DOHH2 (cell line): ENCODE measurements around the gene AHRR.

Source experiments
- H3F3A ChIP-seq: fragments of 200-600 bp; sonication (generic), shearing (Covaris generic); 2 replicates; pipeline ENCODE4 v1.6.0; 2016; ENCODE audit warnings: antibody characterized with exemption, mild to moderate bottlenecking; ENCODE audit not compliant: control insufficient read depth, insufficient read depth
- H3K27ac ChIP-seq: fragments of 200-600 bp; sonication (generic); 2 replicates; pipeline ENCODE4 v1.5.1; 2014; ENCODE audit warnings: low read depth, mild to moderate bottlenecking, low read length, moderate library complexity
- H3K27me3 ChIP-seq: fragments of 200-600 bp; sonication (generic); 2 replicates; pipeline ENCODE4 v1.6.1; 2014; ENCODE audit warnings: mild to moderate bottlenecking, low read length, mixed read lengths; ENCODE audit not compliant: control insufficient read depth
- H3K36me3 ChIP-seq: fragments of 200-600 bp; sonication (generic); 2 replicates; pipeline ENCODE4 v1.6.1; 2014; ENCODE audit warnings: mild to moderate bottlenecking, low read length, moderate library complexity, mixed read lengths; ENCODE audit not compliant: control insufficient read depth
- H3K4me1 ChIP-seq: fragments of 200-600 bp; sonication (generic); 2 replicates; pipeline ENCODE4 v1.6.1; 2014; ENCODE audit warnings: mild to moderate bottlenecking, low read length, mixed read lengths; ENCODE audit not compliant: control insufficient read depth
- H3K4me2 ChIP-seq: fragments of 200-600 bp; sonication (generic); 2 replicates; pipeline ENCODE4 v1.6.0; 2014; ENCODE audit warnings: mild to moderate bottlenecking, low read length, moderate library complexity
- H3K4me3 ChIP-seq: fragments of 200-600 bp; sonication (generic); 2 replicates; pipeline ENCODE4 v1.5.1; 2014; ENCODE audit warnings: mild to moderate bottlenecking, low read length, mixed read lengths
- H3K79me2 ChIP-seq: fragments of 200-600 bp; sonication (generic); 2 replicates; pipeline ENCODE4 v1.6.1; 2014; ENCODE audit warnings: mild to moderate bottlenecking, low read length, mixed read lengths; ENCODE audit not compliant: control insufficient read depth
- H3K9me2 ChIP-seq: fragments of 200-600 bp; sonication (generic); replicated peaks from 2 replicates; pipeline ENCODE4 v1.6.1; 2014; ENCODE audit warnings: mild to moderate bottlenecking, low read length, mixed read lengths; ENCODE audit not compliant: control insufficient read depth
- H3K9me3 ChIP-seq: fragments of 200-600 bp; sonication (generic); 2 replicates; pipeline ENCODE4 v1.6.1; 2014; ENCODE audit warnings: antibody characterized with exemption, low read length, mixed read lengths; ENCODE audit not compliant: control insufficient read depth, insufficient read depth
- H4K20me1 ChIP-seq: fragments of 200-600 bp; sonication (generic); 2 replicates; pipeline ENCODE4 v1.6.0; 2014; ENCODE audit warnings: low read depth, mild to moderate bottlenecking, antibody characterized with exemption, low read length, moderate library complexity; ENCODE audit not compliant: control insufficient read depth, insufficient read depth
- CTCF ChIP-seq: fragments of 200-600 bp; sonication (generic); IDR thresholded peaks from one replicate; pipeline ENCODE4 v1.5.1; 2014; ENCODE audit warnings: antibody characterized with exemption, mild to moderate bottlenecking, low read depth, low read length; ENCODE audit not compliant: poor library complexity, severe bottlenecking
- EZH2phosphoT487 ChIP-seq: fragments of 200-600 bp; sonication (generic); IDR thresholded peaks from 2 replicates; pipeline ENCODE4 v1.6.1; 2017; ENCODE audit warnings: borderline replicate concordance, mild to moderate bottlenecking, antibody characterized with exemption, low read length, moderate library complexity, mixed read lengths

Gene AHRR

GRCh38 chr5:432201-432927 is 110.8 kb downstream of the AHRR start:
- Histone ChIP-seq H3K4me3 (no peak overlapping the region), H3K27me3 (no peaks in the 10 kb centered on the region), H3K79me2 (no peaks in the 10 kb centered on the region), H3F3A (no peaks in the 10 kb centered on the region), H3K9me3 (no peaks in the 10 kb centered on the region), H3K36me3 (peaks cover 42% of the 10 kb centered on the region), H3K27ac (no peak overlapping the region), H3K4me2 (no peak overlapping the region), H4K20me1 (no peaks in the 10 kb centered on the region), H3K4me1 (peaks cover 32% of the 10 kb centered on the region), H3K9me2 (no peaks in the 10 kb centered on the region)
- TF ChIP-seq EZH2phosphoT487 (no peak), CTCF (no peak)

- Histone ChIP-seq H3K27ac (no peak overlapping the region), H3K27me3 (no peaks in the 10 kb centered on the region), H3K4me1 (peaks cover 32% of the 10 kb centered on the region), H3F3A (peaks cover 5% of the 10 kb centered on the region), H3K9me3 (no peaks in the 10 kb centered on the region), H4K20me1 (no peaks in the 10 kb centered on the region), H3K79me2 (no peaks in the 10 kb centered on the region), H3K4me2 (no peak overlapping the region), H3K36me3 (peaks cover 35% of the 10 kb centered on the region), H3K9me2 (no peaks in the 10 kb centered on the region), H3K4me3 (no peak overlapping the region)
- TF ChIP-seq CTCF: no peak
- no peak for TF ChIP-seq EZH2phosphoT487
Observed at GRCh38 chr5:432928-433791, 111.6 kb downstream of the AHRR start.

GRCh38 chr5:433836-434235 is 112.3 kb downstream of the AHRR start:
- TF ChIP-seq CTCF (no peak), EZH2phosphoT487 (no peak)
- Histone ChIP-seq H3K9me2 (no peaks in the 10 kb centered on the region), H3K4me2 (no peak overlapping the region), H4K20me1 (no peaks in the 10 kb centered on the region), H3F3A (peaks cover 6% of the 10 kb centered on the region), H3K27ac (no peak overlapping the region), H3K79me2 (no peaks in the 10 kb centered on the region), H3K36me3 (peaks cover 32% of the 10 kb centered on the region), H3K9me3 (no peaks in the 10 kb centered on the region), H3K4me3 (no peak overlapping the region), H3K4me1 (peaks cover 29% of the 10 kb centered on the region), H3K27me3 (no peaks in the 10 kb centered on the region)
